Ovary (tissue), 9 donors: ENCODE data around the gene MYBPH. TPM values are rescaled to one million over a fixed set of nuclear protein-coding genes. Genes with fewer than 3 reads are reported as not detected.

Experiments used
- DNase-seq, 5 donors: peaks; one replicate each; pipeline ENCODE4 v3.0.0-alpha.2; 2019 to 2020
- H3K27ac ChIP-seq, 2 donors: fragments of 200-600 bp; one replicate each; pipeline versions ENCODE4 v1.5.1 to v1.8.0; 2019 to 2022
- H3K27me3 ChIP-seq: fragments of 200-600 bp; one replicate; pipeline ENCODE4 v1.8.0; 2022
- H3K36me3 ChIP-seq: fragments of 200-600 bp; sonication (generic); one replicate; pipeline ENCODE4 v1.5.1; 2019
- H3K4me1 ChIP-seq: one replicate; pipeline ENCODE4 v1.8.1; 2013; ENCODE audit warnings: mild to moderate bottlenecking, moderate library complexity; ENCODE audit not compliant: insufficient read depth
- H3K4me3 ChIP-seq: fragments of 200-600 bp; sonication (generic); one replicate; pipeline ENCODE4 v1.5.1; 2017
- H3K9me3 ChIP-seq, 2 donors: fragments of 200-600 bp in 1 of 2; sonication (generic) in 1 of 2; one replicate each; pipeline versions ENCODE4 v1.5.1 to v1.8.1; 2013 to 2019; ENCODE audit warnings: mild to moderate bottlenecking in 1 of 2, moderate library complexity in 1 of 2
- EP300 ChIP-seq: sonication (generic); formaldehyde crosslinking; IDR thresholded peaks from one replicate; pipeline ENCODE4 v1.6.1; 2017; ENCODE audit warnings: antibody characterized with exemption
- POLR2A ChIP-seq: fragments of 450-650 bp; IDR thresholded peaks from one replicate; pipeline ENCODE4 v1.6.1; 2017; ENCODE audit warnings: antibody characterized with exemption, mild to moderate bottlenecking, moderate library complexity
- WGBS, 3 donors: extraction: QIAGEN DNeasy Blood & Tissue Kit in 1 of 3; methylation state at CpG; one replicate each; pipeline versions ENCODE4 v1.1.5 to v1.1.7; 2013 to 2017; 5-methylcytosine and 5-hydroxymethylcytosine counted together
- intact Hi-C, 4 donors: fragments of 100-400 bp; cut with DNase I; formaldehyde crosslinking; loops; one replicate each; pipeline versions ENCODE4 v1.11.0 to v1.15.1; 2022 to 2023
- polyA plus RNA-seq, 2 donors: library from polyadenylated mRNA; stranded (reverse); fragments of 200-250 nt in 1 of 2; fragments of 350-450 nt in 1 of 2; fragmentation: Illumina TruSeq in 1 of 2; extraction: RNeasy Lipid Tissue Mini Kit (QIAGEN cat#74804) in 1 of 2; gene quantifications; one replicate each; pipeline ENCODE4 v1.2.3, GENCODE V29; 2013 to 2014
- total RNA-seq, 7 donors: library from RNA; depleted of rRNA in 2 of 7; stranded (reverse); fragments of >200 nt in 2 of 7; fragmentation: NEBNext Ultra II Directional in 3 of 7; extraction: Animal tissue kit (Norgen Biotek cat#: 25700) in 3 of 7; gene quantifications; one replicate each; pipeline versions ENCODE4 v1.1.0 to v1.2.4, GENCODE V29; 2016 to 2023
- TF ChIP-seq, protein P1 (sequence below), 3 donors: fragments of 450-650 bp in 2 of 3; fragments of 200-600 bp in 1 of 3; IDR thresholded peaks; one replicate each; pipeline versions ENCODE4 v1.5.1 to v1.8.0; 2016 to 2022; ENCODE audit warnings: antibody characterized with exemption in 3 of 3, mild to moderate bottlenecking in 1 of 3
- donor health status: DM: no; HTN: no; CAD: no; lungs with moderate emphysema.
- donor health status: DM: no; HTN: no; CAD: no.
- donor health status: Bipolar disorder and iron deficiency.
- donor health status: DM: yes; HTN: yes; CAD: no.
- donor health status: DM: no; HTN: no; CAD: no.
- donor health status: DM: yes; HTN: yes; CAD: no.

Gene MYBPH
- total and polyA plus RNA-seq, 9 donors: 0.04 to 0.27 (median 0.17) TPM; not detected in 5

DNA sequence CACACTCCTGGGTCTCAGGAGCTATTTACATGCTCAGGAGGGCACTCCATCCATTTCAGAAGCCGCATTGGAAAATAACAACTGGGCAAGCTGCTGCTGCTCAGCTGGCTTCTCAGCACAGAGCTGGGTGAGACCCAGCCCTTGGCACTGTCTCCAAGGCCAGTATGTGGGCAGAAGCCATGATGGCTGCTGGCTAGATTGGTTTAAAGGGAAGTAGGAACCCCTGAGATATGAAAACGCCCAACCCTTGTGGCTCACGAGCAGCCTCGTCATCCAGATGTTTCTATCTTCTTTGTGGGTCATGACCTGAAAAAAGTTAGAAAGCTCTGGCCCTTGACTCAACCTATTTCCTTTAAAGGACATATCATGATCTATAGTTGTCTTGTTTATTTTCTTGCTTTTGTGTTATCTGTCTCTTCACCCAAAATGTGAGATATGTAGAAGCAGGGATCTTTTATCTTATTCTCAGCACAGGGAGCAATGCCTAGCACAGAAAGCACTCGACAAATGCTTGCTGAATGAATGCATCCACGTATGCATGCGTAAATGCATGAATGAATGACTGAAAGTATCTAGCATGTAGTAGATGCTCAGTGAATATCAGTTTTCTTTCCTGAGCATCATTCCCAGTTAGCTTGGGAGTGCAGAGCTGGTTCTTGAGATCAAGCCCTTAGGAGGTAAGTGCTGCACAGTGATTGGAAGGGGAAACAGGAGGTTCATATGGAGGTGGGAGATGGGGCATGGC lies 11.6 kb downstream of the MYBPH start:
- TF ChIP-seq, protein P1, sequence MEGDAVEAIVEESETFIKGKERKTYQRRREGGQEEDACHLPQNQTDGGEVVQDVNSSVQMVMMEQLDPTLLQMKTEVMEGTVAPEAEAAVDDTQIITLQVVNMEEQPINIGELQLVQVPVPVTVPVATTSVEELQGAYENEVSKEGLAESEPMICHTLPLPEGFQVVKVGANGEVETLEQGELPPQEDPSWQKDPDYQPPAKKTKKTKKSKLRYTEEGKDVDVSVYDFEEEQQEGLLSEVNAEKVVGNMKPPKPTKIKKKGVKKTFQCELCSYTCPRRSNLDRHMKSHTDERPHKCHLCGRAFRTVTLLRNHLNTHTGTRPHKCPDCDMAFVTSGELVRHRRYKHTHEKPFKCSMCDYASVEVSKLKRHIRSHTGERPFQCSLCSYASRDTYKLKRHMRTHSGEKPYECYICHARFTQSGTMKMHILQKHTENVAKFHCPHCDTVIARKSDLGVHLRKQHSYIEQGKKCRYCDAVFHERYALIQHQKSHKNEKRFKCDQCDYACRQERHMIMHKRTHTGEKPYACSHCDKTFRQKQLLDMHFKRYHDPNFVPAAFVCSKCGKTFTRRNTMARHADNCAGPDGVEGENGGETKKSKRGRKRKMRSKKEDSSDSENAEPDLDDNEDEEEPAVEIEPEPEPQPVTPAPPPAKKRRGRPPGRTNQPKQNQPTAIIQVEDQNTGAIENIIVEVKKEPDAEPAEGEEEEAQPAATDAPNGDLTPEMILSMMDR (IDR thresholded peaks at IDR 0.05): no peak
- TF ChIP-seq POLR2A: no peak
- TF ChIP-seq EP300: no peak
- WGBS, 3 donors: 53 to 65% (median 56%) methylated on average over 7 of the region's 7 CpGs
- no peak overlapping the region for H3K4me3 ChIP-seq
- H3K4me1 ChIP-seq: no peaks in the 10 kb centered on the region
- intact Hi-C loops: no loop called here
- no peaks in the 10 kb centered on the region for H3K27me3 ChIP-seq
- no peaks in the 10 kb centered on the region for H3K9me3 ChIP-seq
- H3K36me3 ChIP-seq: no peaks in the 10 kb centered on the region
- H3K27ac ChIP-seq: no peak overlapping the region
- no peak for DNase-seq

DNA sequence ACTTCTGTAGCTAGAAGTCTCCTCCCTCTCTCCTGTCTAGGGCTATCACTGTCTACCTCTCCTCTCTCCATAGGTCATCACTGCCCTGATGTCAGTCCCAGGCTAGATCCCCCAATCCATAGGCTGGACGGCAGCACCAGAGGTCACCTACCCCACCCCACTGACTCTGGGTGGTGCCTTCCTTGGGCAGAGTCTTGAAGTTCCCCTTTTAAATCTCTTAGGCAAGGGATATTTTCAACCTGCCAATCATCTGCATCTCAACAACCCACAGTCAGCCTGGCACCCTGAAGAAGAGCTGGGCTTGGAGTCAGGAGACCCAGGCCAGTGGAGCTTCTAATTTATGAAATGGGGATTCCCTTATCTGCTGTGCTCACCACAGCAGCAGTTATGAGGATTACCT lies 13.2 kb downstream of the MYBPH start:
- DNase-seq: no peak
- H3K4me1 ChIP-seq: no peaks in the 10 kb centered on the region
- intact Hi-C loops: no loop called here

DNA sequence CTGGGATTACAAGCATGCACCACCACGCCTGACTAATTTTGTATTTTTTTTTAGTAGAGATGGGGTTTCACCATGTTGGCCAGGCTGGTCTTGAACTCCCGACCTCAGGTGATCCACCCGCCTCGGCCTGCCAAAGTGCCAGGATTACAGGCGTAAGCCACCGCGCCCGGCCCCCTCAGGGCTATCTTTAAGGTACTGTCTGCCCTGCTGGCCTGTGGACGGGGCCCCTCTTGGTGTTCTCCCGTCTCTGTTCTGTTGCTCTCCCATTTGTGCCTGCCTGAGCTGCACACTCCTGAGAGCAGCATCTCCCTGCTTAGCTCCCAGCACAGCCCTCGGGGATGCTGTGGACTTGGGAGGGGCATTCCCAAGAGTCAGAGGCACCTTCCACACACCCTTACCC lies 13.9 kb downstream of the MYBPH start:
- no peaks in the 10 kb centered on the region for H3K9me3 ChIP-seq
- no peak for DNase-seq
- no peak for TF ChIP-seq POLR2A
- no peak for TF ChIP-seq EP300
- TF ChIP-seq, protein P1 (IDR thresholded peaks at IDR 0.05): no peak
- intact Hi-C loops: no loop called here
- H3K4me3 ChIP-seq: no peak overlapping the region
- WGBS, 3 donors: 91 to 93% (median 93%) methylated on average over 11 of the region's 11 CpGs
- H3K27me3 ChIP-seq: no peaks in the 10 kb centered on the region
- H3K36me3 ChIP-seq: no peaks in the 10 kb centered on the region
- H3K27ac ChIP-seq: no peak overlapping the region
- H3K4me1 ChIP-seq: no peaks in the 10 kb centered on the region

More for the DNA sequence above, 13.2 kb downstream of the MYBPH start:
- TF ChIP-seq EP300 (no peak), POLR2A (no peak)
- TF ChIP-seq, protein P1 (IDR thresholded peaks at IDR 0.05): no peak
- H3K4me3 ChIP-seq: no peak overlapping the region
- no peak overlapping the region for H3K27ac ChIP-seq
- WGBS, 3 donors: 64 to 79% (median 75%) methylated on average over 1 of the region's 1 CpG
- H3K36me3 ChIP-seq: no peaks in the 10 kb centered on the region
- H3K27me3 ChIP-seq: no peaks in the 10 kb centered on the region
- no peaks in the 10 kb centered on the region for H3K9me3 ChIP-seq

DNA sequence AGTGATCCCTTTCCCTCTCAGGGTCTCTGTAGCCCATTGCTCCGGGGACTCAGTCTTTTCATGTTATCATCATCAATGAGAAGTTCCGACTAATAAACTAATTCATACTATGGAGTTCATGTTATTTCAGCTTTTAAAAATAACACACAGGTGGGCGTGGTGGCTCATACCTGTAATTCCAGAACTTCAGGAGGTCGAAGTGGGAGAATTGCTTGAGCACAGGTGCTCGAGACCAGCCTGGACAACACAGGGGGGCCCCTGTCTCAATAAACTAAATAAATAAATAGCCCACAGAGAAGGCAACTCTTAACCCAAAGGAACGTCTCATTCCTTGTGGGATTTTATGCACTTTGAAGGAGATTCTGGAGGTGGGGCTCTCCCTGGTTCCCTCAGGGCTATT lies 14.5 kb downstream of the MYBPH start:
- WGBS, 3 donors: 72 to 86% (median 81%) methylated on average over 6 of the region's 6 CpGs
- no peak for TF ChIP-seq POLR2A
- H3K4me1 ChIP-seq: no peaks in the 10 kb centered on the region
- no peak overlapping the region for H3K27ac ChIP-seq
- intact Hi-C loops: no loop called here
- no peak overlapping the region for H3K4me3 ChIP-seq
- no peaks in the 10 kb centered on the region for H3K9me3 ChIP-seq
- no peaks in the 10 kb centered on the region for H3K36me3 ChIP-seq
- H3K27me3 ChIP-seq: no peaks in the 10 kb centered on the region
- DNase-seq: no peak

DNA sequence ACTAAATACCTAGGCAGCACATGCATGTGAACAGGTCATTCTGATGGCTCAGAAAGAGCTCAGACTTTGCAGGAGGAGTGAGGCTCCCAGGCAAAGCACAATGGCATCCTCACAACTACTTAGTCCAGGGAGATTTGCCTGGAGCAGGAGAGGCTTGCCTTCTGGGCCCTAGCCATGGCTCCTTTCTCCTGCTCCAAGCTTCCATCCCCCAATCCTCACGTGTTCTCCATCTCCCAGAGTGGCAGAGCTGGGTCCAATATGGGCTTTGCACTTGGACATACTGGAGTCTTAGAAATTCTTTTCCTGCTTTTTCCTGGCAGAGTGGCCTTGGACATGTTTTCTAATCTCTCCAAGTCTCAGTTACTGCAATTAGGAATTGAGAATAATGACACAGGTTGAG lies 15.8 kb downstream of the MYBPH start:
- TF ChIP-seq EP300 (no peak), POLR2A (no peak)
- TF ChIP-seq, protein P1 (IDR thresholded peaks at IDR 0.05): no peak

More for the DNA sequence above, 15.8 kb downstream of the MYBPH start:
- intact Hi-C loops: no loop called here
- Histone ChIP-seq H3K4me1 (no peaks in the 10 kb centered on the region), H3K4me3 (no peak overlapping the region), H3K27ac (no peak overlapping the region), H3K27me3 (no peaks in the 10 kb centered on the region), H3K36me3 (no peaks in the 10 kb centered on the region), H3K9me3 (no peaks in the 10 kb centered on the region)
- WGBS, 3 donors: 74 to 85% (median 77%) methylated on average over 1 of the region's 1 CpG
- DNase-seq: no peak
